PC-3 (cell line): ENCODE data around the gene C6orf47.

Experiments
- EZH2 ChIP-seq: fragments of 300-600 bp; sonication (generic); IDR thresholded peaks from one replicate; pipeline ENCODE4 v1.6.1; 2017; ENCODE audit warnings: antibody characterized with exemption, mild to moderate bottlenecking, low read length; ENCODE audit not compliant: unreplicated experiment
- EZH2phosphoT487 ChIP-seq: fragments of 300-600 bp; sonication (generic); IDR thresholded peaks from 2 replicates; pipeline ENCODE4 v1.6.1; 2018; ENCODE audit warnings: mild to moderate bottlenecking, antibody characterized with exemption, low read length, borderline replicate concordance
- TF ChIP-seq, protein P1 (sequence below): fragments of 300-600 bp; sonication (generic); conservative IDR thresholded peaks from 2 replicates; pipeline ENCODE4 v1.5.1; 2017; ENCODE audit warnings: antibody characterized with exemption, low read depth, mild to moderate bottlenecking, low read length

DNA sequence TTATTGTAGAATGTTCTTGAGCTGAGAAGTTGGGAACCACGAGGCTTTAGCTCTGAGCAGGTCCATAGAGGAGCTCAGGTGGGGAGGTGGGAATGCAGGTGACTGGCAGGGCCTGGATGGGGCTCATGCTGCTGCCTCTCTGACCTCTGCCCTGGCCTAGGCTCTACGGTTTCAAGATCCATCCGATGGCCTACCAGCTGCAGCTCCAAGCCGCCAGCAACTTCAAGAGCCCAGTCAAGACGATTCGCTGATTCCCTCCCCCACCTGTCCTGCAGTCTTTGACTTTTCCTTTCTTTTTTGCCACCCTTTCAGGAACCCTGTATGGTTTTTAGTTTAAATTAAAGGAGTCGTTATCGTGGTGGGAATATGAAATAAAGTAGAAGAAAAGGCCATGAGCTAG lies 9.1 kb upstream of the C6orf47 start, which contains the start of gene LY6G5B:
- TF ChIP-seq, protein P1, sequence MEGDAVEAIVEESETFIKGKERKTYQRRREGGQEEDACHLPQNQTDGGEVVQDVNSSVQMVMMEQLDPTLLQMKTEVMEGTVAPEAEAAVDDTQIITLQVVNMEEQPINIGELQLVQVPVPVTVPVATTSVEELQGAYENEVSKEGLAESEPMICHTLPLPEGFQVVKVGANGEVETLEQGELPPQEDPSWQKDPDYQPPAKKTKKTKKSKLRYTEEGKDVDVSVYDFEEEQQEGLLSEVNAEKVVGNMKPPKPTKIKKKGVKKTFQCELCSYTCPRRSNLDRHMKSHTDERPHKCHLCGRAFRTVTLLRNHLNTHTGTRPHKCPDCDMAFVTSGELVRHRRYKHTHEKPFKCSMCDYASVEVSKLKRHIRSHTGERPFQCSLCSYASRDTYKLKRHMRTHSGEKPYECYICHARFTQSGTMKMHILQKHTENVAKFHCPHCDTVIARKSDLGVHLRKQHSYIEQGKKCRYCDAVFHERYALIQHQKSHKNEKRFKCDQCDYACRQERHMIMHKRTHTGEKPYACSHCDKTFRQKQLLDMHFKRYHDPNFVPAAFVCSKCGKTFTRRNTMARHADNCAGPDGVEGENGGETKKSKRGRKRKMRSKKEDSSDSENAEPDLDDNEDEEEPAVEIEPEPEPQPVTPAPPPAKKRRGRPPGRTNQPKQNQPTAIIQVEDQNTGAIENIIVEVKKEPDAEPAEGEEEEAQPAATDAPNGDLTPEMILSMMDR: no peak
- TF ChIP-seq EZH2 (no peak), EZH2phosphoT487 (no peak)
